GM21576 (cell line): ENCODE results near the gene SERGEF.

Source experiments
- ATAC-seq: cut with Tn5 transposase; IDR thresholded peaks from one replicate; pipeline ENCODE4 v1.9.1; 2021; ENCODE audit warnings: mild to moderate bottlenecking, moderate library complexity; ENCODE audit not compliant: unreplicated experiment

SERGEF gene

DNA sequence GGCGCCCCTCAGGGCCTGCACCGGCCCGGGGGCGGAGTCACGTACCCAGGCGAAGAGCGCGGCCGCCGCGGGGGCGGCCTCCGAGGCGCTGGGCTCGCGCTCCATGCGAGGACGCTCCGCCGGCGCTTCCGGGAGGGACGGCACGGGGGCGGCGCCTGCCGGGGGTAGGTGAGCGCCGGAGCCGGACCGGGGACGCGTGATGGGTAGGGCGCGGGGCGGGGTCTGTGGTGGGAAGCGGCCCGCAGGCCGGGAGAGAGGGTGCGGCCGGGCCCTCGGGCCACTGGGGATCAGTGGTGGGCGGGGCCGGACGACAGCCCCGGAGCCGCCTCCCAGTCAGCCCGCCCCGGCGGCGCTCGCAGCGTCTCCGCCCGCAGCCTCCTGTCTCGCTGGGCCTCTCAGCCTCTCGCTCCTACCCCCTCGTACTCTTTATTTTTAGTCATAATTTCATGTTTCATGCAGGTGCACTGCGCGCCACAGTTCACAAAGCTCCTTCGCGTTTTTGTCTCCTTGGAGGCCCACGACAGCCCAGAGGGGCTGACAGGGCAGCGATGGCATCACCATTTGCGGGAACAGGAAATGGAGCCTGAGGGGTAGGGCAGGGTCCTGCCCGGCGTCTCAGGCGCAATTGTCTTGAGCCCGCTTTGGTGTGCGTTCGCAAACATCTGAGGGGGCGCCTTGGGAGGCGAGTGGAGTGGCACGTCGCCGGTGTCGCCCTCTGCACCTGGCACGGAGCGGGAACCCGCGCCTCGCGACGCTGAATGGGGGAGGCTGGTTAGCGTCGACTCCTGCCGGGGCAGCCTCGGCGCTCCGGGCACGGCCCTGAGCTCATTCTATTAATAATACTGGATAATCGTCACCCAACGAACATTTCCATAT, at the start of gene SERGEF:
Gene SERGEF (minus strand): TSS at position 142 of the 876 bp plus-strand sequence. CDS start 37 bp downstream, at position 105.
- peak; percentile 87 for ATAC-seq

DNA sequence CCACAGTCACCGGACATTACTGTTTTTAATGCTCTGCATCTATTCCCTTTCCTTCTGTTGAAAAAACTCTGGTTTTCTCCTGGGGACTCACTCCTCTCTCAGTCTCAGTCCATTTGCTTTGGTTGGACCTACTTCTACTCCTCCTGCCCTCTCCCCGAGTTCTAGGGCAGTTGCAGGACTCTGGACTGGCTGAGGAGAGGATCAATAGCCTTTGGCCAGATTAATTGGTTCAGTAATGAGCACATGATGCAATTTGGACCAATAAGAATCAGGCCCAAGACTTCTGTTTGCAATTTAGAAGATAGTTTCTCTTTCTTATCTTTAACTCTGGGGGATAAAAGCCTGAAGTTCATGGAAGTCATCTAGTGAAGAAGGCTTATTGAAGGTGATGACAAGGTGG, 48.5 kb upstream of the SERGEF start:
- no peak for ATAC-seq

DNA sequence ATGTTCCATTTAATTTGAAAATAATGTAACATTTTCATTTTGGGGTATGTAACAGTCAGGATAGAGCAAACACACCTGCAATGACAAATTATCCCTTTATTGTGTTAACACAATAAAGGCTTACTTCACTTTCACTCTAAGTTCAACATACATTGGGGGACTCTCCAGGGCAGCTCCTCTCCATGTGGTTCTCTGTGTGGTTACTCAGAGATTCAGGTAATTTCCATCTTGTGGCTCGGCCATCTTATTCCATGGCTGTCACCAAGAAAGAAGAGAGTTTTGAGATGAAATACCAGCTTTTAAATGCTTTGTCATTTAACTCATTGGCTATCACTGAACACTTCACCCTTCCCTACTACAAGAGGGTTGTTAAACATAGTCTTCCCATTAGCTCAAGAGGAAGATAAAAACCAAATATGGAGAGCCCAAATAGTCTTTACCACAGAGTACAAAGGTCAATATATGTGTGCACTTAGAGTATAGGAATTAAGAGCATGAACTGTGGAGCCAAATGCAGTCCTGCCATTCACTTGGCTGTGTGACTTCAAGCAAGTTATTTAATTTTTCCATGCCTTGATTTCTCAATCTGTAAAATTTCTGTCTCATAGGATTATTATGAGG, 43.8 kb upstream of the SERGEF start:
- ATAC-seq: no peak

DNA sequence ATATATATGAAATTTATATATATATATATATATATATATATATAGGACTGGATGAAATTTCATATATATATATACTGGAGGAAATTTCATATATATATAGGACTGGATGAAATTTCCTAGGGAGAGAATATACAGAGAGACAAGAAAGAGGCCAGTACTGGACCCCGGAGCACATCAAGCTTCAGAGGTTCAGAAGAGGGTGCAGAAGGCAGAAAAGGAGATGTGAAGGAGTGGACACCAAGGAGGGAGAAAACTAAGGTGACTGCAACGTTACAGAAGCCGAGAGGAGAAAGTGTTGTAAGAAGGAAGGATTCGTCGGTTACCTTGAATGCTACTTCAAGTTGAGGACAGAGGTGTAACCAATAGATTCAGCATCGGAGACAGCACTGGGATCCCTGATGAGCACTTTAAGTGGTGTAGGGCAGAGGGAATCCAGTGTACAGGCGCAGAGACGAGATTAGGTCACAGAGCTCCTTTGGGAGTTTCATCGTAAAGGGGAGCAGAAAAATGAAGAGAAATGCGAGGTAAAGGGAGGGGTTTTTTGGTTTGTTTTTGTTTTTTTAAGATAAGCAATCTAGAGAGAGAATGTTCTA, 41.8 kb upstream of the SERGEF start:
- ATAC-seq: no peak

DNA sequence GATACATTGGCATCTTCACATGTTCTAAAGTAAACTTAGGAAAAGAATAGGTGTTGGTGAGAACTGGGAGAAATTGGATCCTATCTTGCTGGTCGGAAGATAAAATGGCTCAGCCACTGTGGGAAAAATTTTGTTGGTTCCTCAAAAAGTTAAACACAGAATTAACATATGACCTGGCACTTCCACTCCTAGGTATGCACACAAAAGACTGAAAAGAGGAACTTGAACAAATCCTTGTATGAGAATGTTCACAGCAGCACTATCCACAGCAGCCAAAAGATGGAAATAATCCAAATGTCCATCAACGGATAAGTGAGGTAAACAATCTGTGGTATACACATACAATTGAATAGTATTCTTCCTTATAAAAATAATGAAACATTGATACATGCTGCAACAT, 38.0 kb upstream of the SERGEF start:
- ATAC-seq: no peak

DNA sequence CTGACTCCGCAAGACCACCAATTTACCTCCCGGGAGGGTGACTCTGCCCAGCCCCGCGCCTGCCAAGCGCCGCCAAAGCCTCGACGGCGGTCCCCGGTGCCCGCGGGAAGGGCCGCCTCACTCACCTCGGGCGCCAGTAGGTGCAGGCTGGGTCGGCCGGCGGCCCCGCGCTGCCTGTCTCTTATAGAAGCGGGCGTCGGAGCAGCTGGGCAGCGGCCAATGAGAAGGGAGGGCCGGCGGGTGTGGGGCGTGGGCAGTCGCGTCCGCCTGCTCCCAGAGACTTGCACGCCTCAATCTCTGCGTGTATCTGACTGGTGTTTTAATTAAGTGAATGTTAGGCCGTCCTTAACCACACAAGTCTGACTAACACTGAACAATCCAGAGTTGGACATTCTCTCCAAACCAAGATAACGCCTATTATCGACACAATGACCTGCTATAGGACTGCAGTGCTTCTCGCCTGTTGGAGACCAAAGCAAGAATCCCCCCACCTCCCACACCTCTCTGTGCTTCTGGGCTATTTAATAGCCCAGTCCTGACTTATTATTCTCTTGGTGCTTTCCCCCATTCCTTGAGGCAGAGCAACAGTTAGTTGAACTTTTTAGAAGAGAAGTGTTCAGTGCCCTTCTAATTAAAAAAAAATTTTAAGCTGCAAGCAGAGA, 33.4 kb upstream of the SERGEF start, which contains the start of gene TPH1:
Gene TPH1 (minus strand): TSS at position 154 of the 662 bp plus-strand sequence. CDS start 5,507 bp downstream, outside the sequence.
- ATAC-seq: no peak

DNA sequence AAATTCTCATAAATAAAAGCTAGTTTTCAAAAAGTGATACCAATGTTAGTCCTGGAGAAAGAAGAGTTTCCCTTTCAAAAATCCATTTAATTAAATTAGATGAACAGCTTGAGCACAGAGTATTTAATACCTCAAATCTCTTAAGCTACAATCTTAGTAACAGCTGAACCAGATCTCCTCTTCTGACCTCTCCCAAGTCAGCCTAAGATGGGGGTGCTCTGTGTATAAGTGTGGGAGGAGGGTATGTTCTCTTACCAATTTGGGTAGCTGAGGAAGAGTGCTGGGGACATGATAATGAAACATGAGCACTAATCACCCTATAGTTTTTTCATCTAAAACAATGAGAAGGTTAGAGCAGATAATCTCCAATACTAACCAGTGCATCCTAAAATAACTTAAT, 23.6 kb upstream of the SERGEF start:
- ATAC-seq: no peak

DNA sequence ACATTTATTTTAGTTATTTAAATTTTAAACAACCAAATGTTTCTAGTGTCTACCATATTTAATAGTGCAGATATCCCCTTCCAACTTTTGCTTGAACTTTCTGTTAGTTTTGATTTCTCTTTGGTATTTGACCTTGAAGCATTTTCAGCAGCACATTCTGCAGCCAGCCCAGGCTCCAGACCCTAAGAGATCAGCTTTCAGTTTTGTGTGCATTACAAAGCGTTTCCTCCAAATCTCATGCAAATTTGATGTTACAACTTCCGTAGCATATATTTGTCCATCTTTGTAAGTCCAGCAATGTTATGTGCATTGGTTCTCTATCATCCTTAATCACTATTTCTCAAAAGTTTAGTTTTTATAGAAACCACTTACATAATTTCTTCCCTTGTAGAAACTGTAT, 14.6 kb upstream of the SERGEF start:
- no peak for ATAC-seq

DNA sequence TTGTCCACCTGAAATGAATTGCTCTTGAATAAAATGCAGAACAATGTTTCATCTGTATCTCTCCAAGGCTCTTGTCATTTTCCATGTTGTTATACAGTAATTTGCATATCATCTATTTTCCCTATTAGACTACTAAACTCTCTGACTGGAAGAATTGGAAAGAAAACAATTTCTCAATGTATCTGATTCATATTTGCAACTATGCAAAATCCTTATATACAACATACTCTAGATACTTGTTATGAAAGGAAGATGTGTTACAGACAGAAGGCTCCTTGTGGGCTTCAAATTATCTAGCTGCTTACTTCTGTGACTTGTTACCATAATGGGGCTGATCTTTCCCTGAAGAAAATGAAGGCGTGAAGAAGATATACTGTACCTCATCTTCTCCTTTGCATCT, 9.6 kb upstream of the SERGEF start:
- ATAC-seq: no peak

DNA sequence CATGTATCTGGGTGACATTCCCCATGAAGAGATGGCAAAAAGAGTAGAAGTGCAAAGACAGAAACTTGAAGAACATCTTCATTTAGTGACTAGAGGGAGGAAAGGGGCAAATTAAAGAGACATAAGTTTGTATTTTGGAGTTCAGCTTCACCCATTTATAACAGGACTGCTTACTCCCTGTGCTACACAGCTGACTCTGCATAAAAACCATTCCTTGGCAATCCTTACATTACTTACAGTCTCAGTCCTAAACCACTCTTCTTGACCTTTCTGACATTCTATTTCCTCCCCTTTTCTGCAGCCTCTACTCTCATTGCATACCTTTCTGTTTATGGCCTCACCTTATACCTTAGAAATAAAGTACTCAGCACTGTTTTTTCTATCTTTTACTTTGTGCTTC, 6.8 kb upstream of the SERGEF start:
- no peak for ATAC-seq

DNA sequence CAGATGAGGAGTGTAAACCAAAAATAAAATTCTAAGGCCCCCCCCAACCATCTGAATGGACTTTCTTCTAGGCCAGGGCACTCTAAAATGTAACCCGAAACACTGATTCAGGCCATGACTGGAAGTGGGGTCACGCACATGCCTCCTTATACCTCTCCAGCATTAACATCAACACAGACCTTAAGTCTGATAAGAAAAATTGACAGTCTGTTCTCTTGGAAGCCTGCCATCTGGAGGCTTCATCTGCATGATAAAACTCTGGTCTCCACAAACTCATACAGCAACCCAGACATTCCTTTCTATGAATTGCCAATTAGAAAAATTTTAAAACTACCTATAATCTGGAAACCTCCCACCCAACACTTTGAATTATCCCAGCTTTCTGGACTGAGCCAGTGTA, 3.9 kb upstream of the SERGEF start:
- ATAC-seq: no peak

DNA sequence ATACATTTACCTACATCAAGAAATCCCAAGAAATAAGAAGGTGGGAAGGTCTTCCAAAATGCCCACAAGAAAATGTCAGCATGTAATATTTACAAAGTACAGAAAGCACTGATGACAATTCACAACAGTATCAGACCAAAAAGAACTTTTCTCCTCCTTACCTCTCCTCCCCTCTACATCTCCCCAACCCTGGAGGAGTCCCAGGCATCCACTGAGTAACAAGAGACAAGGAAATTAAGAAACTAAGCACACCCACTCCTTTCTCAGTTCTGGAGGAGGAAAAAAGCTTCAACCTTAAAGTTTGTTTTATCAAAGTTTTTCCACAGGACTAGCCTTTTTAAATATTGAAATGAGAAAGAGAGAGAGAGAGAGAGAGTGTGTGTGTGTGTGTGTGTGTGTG, 2.0 kb upstream of the SERGEF start:
- no peak for ATAC-seq

DNA sequence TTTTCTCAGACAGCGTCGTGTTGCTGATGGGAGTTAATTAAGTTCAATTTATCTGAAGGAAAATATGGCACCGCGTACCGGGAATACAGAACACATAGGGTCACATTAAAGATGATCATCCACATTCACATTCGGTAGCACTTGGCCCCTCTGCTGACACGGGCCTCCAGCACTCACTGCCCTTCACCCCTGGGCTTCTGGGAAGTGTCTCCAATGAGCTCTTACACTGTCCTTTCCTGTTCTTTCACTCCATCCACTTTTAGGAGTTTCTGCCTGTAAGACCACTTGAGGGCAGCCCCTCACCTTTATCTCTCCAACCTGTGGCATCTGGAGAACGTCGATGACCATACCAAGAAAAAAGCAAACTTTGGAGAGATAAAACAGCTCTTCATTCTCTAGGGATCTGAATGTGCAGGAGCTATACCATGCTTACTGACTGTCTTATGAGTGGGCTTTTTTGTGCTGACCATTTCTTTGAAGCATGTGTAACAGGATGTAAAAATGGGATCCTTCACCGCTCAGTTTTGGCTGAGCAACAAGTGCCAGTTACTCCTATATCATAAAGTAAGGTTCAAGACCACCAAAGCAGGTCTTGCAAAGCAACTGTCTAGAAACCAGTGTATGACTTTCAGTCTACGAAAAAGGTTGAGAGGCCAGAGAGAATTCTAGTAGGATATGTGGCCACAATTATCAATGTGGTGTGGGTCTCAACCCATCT, 1.1 kb upstream of the SERGEF start:
- ATAC-seq: no peak

DNA sequence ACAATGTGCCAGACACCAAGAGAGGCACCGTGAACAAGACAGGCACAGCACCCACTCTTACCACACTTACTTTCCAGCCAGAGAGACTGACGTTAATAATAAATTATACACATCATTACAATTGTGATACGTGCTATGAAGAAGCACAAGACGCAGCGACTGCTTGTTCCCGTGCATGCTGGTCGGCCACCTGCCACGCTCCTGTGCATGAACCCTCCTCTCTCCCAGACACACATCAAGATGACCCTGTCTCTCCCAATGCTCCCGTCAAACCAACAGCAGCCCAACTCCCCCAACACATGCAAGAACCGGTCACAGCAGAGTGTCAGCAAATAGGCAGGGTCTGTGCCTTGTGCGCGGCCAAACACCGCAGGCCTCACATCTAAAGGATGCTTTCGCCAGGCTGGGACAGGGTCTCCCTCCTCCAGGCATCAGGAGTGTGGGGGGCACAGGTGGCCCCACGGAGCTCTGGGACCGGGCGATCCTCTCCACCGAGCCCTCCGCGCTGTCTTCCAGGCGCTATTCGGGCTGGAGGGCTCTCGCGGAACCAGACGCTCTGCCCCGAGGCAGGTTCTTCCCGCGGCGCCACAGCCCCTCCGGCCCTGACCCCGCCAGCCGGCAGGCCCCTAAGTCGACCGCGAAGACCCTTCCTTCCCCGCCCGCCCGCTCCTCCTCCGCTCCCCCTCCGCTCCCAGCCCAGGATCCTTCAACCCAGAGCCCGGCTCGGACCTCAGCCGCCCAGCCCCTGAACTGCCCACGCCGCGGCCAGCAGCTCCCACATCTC, 533 bp downstream of the SERGEF start:
- peak; percentile 1 for ATAC-seq

DNA sequence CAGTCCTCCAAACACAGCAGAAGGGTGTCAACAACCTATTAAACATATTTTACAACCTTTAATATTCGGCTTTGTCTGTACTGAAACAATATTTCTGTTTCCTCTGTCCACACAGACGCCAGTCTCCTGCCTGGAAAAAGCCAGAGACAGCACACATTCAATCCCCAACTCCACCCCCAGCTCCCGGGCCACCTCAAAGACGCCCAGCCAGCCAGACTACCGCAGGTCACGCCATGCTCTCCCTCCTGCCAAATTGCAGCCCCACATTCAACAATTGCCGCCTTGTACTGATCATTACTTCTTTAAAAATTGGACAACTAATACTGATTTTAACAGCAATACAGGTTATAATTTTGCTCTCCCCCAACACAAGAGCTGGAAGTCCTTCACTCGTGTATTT, 1.2 kb downstream of the SERGEF start:
- ATAC-seq: no peak

DNA sequence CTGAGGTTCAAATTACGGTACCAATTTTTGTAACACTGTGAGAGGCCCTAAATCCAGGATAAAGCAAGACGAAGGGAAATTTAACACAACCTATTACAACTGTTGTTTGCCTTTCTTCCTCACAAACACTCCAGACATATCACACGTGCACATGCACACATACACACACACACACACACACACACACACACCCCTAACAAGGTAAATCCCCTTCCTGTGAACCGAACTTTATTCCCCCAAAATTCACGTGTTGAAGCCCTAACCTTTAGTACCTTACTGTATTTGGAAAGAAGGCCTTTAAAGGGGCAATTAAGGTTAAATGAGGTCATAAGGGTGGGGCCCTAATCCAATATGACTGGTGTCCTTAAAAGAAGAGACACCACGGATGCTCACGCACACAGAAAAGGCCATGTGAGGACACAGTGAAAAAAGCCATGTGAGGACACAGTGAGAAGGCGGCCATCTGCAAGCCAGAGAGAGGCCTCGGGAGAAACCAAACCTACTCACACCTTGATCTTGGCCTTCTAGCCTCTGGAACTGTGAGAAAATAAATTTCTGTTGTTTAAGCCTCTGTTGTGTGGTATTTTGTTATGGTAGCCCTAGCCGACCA, 1.8 kb downstream of the SERGEF start:
- no peak for ATAC-seq

DNA sequence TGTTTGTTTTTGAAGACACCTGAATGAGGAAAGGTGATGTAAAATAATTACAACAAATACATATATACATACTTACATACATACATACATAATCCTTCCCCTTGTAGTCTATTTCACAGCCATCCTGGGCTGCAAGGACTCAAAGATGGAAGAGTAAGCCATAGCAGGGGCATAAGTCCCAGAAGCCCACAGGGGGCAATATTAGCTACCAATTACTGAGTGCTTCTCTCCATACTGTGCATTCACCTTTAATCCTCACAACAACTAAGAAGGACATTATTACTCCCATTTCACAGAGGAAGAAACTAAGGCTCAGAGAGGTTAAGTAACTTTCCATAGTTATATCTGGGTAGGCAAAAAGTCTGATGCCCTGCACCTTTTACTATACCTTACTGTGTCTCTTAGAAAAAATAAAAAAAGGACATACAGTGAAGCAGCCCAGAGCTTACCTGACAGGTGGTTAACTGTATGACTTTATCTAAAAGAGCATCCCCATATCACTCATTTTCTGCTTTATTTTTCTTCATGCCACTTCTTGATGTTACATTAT, 2.7 kb downstream of the SERGEF start:
- ATAC-seq: no peak

DNA sequence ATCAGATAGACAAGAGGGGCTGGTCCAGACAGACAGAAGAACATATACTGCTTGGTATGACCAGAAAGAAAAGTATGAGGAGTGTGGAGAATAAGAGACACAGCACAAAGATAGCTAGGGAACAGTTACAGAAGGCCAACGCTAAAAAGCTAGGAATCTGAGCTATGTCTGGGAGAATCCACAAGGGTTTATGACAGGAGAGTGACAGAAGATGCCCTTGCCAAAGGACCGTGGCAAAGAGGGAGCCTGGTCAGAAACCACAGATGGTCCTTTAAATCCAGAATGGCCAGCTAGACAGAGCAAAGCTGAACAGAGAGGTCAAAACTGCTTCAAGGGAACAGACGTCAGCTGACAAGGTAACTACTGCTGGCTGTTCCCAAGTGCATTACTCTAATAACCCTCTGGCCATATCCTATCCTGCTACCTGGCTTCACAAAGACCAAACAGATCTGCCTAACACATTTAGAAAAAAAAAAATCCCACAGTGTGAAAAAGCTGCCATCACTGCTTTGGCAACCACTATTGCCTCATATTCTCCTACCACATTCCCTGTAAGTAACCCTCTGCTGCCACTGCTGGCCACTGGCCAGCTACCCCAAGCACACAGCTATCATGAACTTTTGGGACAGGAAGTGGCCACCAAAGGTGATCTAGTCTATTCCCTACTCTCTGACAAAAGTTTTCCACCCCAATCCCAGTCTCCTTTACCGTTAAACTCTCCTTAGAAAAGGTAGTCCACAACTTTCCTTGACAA, 7.3 kb downstream of the SERGEF start:
- ATAC-seq: no peak

DNA sequence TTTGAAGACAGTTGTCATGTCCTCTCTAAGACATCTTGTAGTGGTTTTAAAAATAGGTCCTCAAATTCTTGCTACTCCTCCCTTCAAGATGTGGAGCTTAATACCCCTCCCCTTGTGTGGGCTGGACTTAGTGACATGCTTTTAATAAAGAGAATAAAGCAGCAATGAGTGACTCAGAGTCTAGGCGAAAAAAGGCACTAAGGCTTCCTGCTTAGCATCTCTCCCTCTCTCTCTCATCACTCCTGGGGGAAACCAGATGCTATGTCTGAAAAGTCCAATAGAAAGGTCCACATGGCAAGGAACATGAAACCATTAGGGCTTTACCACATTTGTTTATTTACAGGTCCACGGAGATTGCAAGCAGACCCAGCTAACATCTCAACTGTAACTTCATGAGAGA, 11.7 kb downstream of the SERGEF start:
- no peak for ATAC-seq
